GM21786 (cell line): ENCODE results near the gene DNAH17.

Source experiments
- ATAC-seq: cut with Tn5 transposase; IDR thresholded peaks from one replicate; pipeline ENCODE4 v1.9.1; 2021; ENCODE audit not compliant: unreplicated experiment

Gene DNAH17

GRCh38 chr17:78434455-78435329, 142.5 kb downstream of the DNAH17 start:
- no peak for ATAC-seq

DNA sequence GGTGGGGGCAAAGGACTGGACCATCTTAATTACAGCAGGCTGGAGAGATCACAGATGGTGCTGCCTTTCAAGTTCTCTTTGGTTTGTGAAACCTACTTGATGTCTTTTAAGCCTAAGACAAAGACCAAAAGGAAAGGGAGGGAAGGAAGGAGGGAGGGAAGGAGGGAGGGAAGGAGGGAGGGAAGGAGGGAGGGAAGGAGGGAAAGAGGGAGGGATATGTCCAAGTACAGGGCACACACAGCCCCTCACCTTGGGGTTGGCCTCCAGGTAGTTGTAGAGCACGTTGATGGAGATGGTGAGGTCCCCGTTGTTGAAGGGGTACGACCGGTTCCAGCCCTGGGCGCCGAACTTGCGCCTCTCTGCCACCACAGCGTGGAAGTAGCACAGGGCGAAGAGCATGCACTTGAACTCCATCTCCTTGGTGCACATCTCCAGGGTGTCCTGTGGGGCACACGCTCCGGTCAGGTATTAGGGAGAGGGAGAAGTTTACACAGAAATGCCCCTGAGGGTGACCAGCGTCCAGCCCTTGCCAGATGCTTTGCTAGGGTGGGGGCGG, 143.3 kb downstream of the DNAH17 start:
- ATAC-seq = no peak

DNA sequence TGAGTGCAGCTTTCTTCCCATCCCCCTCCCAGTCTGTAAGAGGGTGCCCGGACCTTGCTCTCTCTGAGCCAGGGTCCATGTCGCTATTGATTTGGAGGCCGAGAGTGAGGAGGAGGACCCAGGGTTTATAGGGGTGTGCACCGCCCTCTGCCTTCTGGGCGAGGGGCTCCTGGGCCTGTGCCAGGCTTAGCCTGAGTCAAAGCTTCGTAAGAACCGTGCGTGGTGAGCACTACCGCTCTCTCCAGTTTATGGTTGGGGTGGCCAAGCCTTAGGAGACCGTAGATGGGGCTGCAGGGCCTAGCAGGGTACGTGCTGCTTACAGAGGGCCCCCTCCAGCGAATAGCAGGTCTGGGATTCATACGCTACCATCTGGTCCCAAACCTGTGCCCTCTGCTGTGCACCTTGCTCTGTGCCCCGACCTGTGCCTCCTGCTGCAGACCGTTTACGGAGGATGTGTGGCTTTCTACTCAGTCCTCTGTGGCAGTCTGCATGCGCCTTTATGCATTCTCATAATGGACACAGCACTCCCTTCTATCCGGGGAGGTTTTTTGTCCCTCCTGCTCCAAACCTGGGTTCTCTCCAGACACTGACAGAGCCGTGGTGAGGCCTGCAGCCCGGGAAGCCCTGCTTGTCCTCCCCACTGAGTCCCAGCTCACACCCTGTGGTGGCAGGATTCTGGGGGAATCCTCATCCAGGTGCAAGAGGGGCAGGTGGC, 144.0 kb downstream of the DNAH17 start:
- ATAC-seq = no peak

- no peak for ATAC-seq
Observed at GRCh38 chr17:78432226-78433012, 144.8 kb downstream of the DNAH17 start.

- no peak for ATAC-seq
Observed at GRCh38 chr17:78431692-78431958, 145.6 kb downstream of the DNAH17 start.

- no peak for ATAC-seq
Observed at GRCh38 chr17:78430892-78431691, 146.1 kb downstream of the DNAH17 start.

DNA sequence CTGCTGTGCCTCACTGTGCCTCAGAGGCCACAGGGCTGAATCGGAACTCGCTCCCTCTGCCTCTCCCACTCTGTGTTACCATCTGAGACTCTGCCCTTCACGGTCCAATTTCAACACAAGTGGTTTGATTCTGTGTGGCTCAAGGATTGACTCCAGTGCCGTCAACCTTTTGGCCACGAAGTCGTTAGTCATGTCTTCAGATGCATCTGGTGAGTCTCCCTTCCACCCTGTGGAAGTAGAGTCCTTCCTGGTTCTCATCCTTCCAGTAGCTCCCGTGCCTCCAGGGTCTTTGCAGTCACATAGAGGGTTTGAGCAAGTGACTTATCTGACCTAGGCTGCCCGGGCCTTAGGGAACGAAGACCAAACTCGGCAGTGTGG, 147.6 kb downstream of the DNAH17 start:
- ATAC-seq = no peak

- ATAC-seq = no peak
Observed at GRCh38 chr17:78428836-78429617, 148.2 kb downstream of the DNAH17 start.

GRCh38 chr17:78428025-78428575, 149.1 kb downstream of the DNAH17 start:
- ATAC-seq = no peak

- ATAC-seq = no peak
Observed at GRCh38 chr17:78427140-78427539, 150.1 kb downstream of the DNAH17 start.

- ATAC-seq = no peak
Observed at GRCh38 chr17:78426293-78426879, 150.8 kb downstream of the DNAH17 start.

DNA sequence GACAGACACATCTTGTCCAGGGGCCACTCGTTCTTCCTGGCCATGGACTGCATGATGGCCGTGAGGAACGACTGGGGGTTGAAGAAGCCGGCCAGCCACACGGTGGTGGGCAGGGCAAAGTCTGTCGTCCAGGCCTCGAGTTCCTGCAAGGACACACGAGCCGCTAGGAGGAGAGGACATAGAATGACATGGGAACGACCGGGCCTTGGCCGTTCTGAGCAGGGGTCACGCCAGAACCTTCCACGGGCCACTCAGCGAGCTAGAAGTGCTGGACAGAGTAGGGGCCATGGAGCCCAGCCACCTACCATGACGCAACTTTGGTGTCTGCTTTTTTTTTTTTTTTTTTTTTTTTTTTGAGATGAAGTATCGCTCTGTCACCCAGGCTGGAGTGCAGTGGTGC, 151.8 kb downstream of the DNAH17 start:
- ATAC-seq = no peak

DNA sequence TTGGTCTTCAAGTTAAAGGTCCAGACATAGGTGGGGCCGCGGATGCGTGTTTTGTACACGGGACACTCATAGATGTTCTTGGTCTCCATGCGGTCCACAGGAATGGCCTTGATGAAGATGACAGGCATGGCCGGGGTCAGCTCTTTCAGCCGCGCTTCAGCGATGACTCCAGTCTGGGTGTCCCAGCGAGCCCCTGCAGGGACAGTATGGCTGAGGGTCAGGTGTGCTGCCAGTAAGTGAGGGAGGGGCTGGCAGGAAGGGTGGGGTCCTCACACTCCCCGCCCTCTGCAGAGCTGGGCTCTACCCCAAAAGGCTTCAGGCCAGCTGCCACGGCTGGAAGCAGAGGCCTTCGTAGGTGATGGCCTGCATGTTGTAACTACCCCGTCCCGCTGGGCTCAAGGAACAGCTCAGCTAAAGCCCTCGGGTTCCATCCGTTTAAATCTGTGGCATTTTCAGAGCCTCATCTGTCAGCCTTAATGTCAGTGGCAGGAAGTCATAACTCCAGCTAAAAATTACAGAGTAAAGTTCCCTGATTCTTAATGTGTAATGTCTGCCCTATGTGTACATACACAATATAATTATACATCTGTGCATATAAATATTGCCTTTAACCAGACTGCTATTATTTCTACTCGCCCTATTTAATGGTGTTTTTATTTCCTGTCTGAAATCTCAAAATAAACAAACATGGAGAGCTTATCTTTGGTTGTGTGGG, 153.1 kb downstream of the DNAH17 start:
- no peak for ATAC-seq

- no peak for ATAC-seq
Observed at GRCh38 chr17:78422872-78423588, 154.2 kb downstream of the DNAH17 start.

- no peak for ATAC-seq
Observed at GRCh38 chr17:78422267-78422605, 155.0 kb downstream of the DNAH17 start.

GRCh38 chr17:78421534-78422266, 155.5 kb downstream of the DNAH17 start:
- no peak for ATAC-seq

DNA sequence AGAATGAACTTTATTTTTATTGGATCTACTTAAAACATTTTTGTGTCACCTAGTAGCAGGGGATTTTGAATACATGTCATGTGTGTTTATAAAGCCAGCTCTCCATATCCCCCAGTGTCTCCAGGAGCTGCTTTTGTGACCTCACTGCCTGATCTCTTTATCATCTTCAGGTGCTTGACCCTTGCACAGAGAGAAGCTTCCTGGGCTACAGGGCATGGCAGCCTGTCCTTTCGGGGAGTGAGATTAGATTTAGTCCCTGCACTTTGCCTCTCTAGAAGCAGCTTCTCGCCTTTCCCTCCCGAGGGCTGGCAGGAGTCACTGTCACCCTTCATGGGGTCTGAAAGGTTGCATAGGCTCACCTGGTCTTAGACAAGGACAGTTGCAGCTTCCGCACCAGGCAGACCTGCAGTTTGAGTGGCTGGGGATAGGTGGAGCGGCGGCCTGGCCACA, 156.1 kb downstream of the DNAH17 start:
- no peak for ATAC-seq
